COLO668 (cell line): ENCODE data around the gene KRT16.
"Not testable (repeated sequence)": the region's sequence is repeated elsewhere in the genome, so short reads cannot be mapped to it uniquely, and the experiment has no call there.

ENCODE experiments used
- DNase-seq: peaks from one replicate; lab custom pipeline; 2025; ENCODE audit not compliant: unreplicated experiment; lab: John Stamatoyannopoulos, UW

KRT16 gene

GRCh38 chr17:41583137-41584127 is 29.1 kb downstream of the KRT16 start:
- DNase-seq: peak; percentile 2

- DNase-seq: not testable (repeated sequence)
These were observed 30.3 kb downstream of the KRT16 start for GRCh38 chr17:41582061-41582968.

DNA sequence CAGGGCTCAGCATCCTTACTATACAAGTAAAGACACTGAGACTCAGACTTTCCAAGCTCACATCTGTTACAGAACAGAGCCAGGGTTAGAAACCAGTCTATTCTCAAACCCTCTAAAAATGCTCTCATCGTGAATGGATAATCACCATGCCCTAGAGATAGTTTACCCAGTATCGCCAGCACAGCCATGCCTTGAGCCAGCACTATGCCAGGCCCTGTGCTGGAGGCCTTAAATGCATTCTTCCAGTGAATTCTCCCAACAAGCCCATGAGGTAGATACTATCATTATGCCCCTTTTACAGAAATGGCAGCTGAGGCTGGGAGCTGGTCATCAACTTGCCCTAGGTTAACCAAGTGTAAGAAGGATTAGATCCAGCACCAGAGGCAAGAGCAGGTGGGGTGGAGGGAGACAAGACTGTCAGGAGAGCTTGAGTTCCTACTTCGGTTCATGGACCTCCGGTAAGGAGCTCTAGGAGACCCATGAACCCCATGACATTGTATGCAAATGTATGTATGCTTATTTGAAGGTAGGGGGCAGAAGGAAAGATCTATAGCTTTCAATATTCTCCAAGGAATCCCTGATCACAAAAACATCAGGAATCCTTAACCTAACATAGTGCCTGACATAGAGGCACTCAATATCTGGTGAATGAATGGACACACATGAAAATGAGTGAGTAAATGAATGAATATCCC is 31.1 kb downstream of the KRT16 start:
- no peak for DNase-seq

DNA sequence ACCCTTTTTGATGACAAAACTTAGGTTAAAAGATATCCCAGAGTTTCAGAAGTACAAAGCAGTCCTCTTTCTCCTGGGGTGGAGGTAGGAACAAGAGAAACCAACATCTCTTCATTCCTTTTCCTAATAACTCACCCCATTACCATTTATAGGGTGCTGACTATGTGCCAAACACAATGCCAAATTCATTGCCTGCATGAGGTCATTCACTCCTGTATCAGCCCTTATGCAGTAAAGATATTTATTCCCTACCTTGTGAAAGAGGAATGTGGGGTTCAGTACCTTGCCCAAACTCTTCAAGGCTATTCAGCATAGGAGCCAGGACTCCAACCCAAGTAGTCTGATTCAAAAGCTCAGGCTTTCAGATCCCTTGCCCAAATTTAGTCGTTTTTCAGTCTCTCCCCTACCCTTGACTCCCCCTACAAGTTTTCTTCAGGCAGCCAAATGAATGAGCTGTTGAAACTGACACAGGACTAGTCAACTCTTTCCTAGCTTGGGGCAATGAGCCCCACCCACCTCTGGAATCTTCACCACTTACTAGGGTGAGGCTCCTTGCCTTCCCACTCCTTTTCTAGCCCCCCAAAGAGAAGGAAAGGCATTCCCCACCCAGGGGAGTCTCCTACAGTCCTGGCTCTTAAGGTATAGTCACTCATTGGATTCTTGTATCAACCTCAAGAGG is 31.7 kb downstream of the KRT16 start:
- DNase-seq: no peak

DNA sequence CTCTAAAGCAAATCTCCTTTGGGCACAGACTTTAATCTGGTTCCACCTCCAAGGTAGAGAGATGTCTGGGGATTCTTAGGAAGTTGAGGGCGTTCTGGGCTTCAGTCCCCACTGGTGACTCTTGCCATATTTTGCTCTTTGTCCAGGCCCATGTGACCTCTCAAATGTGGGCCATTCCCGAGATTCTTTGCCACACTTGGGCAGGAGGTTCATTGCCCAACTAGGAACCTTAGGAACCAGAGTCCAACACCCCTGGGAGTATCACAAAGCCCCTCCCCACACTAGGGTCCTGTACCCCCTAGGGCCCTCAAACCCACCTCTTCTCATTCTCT is 32.4 kb downstream of the KRT16 start:
- no peak for DNase-seq

GRCh38 chr17:41579484-41580243 is 32.9 kb downstream of the KRT16 start:
- peak; percentile 60 for DNase-seq

DNA sequence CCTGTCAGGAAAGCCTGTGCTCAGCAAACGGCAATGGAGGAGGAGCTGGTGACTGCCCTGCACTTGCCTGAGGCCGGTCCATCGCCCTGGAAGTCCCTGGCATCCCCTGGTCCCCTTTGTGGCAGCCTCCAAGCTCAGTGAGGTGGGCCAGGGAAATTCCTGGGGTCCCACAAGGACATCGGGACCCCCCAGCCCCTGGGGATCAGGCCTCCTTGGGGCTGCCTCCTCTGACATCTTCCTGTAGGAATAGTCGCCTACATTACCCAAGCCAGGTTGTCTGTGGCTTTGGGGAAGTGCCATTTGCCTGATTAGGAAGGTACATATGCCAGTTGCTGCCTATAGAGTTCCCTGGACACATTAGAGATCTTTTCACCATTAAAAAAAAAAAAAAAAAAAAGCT is 33.6 kb downstream of the KRT16 start:
- no peak for DNase-seq

- DNase-seq: no peak
These were observed 34.0 kb downstream of the KRT16 start for GRCh38 chr17:41578538-41578937.

DNA sequence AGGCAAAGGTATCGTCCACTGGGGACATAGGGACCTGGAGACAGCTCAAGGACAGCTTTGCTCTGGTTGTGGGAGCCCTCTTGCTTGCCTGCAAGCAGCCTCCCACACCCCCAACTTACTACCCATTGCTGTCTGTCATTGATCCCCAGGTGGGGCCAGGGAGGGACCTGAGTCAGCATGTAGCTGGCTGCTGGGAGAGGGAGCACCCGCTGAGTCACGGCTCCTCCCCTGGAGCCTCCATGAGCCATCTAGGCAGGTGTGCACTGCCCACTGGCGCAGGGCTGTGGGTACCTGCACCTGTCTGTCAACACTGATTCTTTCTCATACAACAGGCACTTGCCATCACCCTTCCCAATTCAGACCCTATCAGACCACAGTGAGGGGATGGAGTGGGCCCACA is 35.8 kb downstream of the KRT16 start:
- peak; percentile 23 for DNase-seq

DNA sequence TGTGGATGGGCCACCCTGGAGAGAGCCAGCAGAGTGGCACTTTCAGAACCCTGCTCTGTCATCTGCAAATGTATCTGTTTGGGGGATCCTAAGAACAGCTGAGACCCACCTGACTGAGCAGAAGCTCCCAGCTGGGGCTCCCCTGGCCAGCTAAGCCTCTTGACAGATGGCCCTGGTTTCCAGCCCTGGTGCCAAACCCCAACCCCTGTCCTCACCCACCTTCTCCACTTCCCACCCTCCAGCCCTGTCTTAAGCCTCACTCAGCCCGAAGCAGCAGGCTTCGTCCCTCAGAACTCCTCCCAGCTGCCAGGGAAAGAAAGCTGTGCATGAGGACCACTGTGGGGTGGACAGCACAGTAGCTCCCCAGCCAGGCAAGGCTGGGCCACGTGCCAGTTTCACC is 37.2 kb downstream of the KRT16 start:
- no peak for DNase-seq

DNA sequence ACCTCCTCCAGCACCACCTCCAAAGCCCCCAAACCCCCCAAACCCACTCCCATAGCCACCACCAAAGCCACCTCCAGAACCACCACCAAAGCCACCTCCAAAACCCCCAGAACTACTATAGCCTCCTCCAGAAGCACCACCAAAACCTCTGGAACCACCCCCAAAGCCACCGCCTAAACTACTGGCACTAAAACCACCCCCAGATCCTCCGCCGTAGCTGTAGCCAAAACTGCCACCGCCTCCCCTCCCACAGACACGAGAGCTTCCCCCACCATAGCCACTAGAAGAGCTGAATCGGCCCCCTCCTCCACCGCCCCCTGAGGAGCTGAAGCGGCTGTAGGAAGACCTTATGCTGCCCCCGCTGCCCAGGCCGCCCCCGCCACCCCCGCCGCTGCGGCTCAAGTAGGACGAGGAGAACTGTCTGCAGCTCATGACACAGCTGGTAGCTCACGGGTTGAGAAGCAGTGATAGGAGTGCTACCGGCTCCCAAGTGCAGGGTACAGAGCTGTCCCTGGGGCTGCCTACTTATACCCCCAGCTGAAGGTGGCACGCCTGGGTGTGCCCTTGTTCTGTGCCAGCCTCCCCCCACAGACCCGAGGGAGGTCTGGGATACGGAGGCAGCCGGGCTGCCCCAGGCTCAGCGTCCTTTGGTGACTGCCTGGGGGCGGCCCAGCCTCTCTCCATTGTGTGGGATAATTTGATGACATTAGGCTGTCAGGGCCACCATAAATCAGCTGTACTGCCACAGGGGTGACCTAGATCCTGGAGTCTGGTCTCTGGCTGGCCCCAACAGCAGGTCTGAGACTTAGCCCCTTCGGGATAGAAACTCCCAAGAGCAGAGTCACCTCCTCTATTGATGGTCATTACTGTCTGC is 40.8 kb downstream of the KRT16 start, which contains the start of gene KRT9:
Gene KRT9 (minus strand): TSS at position 499 of the 874 bp plus-strand sequence. CDS start 67 bp downstream, at position 432.
- DNase-seq: no peak

DNA sequence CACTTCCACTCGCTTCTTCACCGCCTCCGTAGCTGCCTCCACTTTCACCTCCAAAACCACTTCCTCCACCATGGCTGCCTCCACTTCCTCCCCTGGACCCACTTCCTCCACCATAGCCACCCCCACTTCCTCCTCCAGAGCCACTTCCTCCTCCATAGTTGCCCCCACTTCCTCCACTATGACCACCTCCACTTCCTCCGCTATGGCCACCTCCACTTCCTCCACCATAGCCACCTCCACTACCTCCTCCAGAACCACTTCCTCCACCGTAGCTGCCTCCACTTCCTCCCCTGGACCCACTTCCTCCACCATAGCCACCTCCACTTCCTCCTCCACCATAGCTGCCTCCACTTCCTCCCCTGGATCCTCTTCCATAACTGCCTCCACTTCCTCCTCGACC is 45.2 kb downstream of the KRT16 start:
- DNase-seq: no peak

DNA sequence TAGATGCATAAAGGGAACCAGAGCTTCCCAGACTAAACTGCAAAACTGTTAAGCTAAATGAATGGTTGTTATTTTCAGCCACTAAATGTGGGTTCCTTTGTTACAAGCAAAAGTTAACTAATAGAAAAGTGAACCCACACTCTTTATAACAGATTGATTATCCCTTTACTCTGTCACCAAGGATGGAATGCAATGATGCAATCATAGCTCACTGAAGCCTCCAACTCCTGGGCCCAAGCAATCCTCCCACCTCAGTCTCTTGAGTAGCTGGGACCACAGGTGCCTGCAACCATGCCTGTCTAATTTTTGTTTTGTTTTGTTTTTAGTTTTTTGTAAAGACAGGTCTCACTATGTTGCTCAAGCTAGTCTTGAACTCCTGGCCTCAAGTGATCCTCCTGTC is 47.2 kb downstream of the KRT16 start:
- no peak for DNase-seq

DNA sequence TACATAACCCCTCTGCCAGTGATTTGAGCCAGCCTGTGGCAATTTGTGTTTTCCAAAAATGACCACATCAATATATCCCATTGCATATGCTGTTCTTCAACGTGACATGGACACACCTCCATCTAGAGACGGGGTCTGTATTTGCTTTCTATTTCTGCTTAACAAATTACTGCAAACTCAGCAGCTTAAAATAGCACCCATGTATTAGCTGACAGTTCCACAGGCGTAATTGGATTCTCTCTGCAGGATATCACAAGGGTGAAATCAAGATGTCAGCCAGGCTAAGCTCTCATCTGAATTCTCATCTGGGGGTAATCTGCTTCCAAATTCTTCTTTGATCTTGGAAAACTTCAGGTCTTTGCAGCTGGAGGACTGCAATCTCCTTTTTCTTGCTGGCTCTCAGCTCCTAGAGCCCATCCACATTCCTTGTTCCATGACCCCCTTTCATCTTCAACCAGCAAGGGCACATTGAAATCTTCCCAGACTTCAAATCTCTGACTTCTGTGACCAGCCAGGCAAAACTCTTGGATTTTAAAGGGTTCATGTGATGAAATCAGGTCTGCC is 48.9 kb downstream of the KRT16 start:
- no peak for DNase-seq

DNA sequence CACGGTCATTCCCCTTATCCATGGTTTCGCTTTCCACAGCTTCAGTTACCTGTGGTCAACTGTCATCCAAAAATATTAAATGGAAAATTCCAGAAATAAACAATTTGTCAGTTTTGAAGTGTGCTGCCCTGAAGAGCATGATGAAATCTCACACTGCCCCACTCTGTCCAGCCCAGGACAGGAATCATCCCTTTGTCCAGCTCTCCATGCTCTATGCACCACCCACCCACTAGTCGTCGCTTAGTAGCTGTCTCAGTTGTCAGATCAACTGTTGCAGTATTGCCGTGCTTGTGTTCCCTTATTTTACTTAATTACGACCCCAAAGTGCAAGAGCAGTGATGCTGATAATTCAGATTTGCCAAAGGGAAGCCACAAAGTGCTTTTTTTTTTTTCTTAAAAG is 51.0 kb downstream of the KRT16 start:
- DNase-seq: no peak
